HCT116 (cell line): Measurements from ENCODE around the gene SHISA7. TPM values are rescaled to one million over a fixed set of nuclear protein-coding genes. Genes with fewer than 3 reads are reported as not detected.

Source experiments
- CTCF ChIP-seq, 3 experiments: fragments of 200-600 bp in 1 of 3; sonication (generic) in 1 of 3; IDR thresholded peaks in 2 of 3; conservative IDR thresholded peaks in 1 of 3; 2 replicates each; pipeline ENCODE4 v1.5.1; 2012 to 2017; ENCODE audit warnings: low read depth in 2 of 3, low read length in 2 of 3, antibody characterized with exemption in 1 of 3, borderline replicate concordance in 1 of 3, control low read depth in 1 of 3, mild to moderate bottlenecking in 1 of 3, mixed read lengths in 1 of 3, mixed run types in 1 of 3, moderate library complexity in 1 of 3; ENCODE audit not compliant: insufficient read depth in 1 of 3
- EGR1 ChIP-seq: IDR thresholded peaks from 2 replicates; pipeline ENCODE4 v1.6.1; 2012; ENCODE audit warnings: low read depth
- ELF1 ChIP-seq: IDR thresholded peaks from 2 replicates; pipeline ENCODE4 v1.6.1; 2012; ENCODE audit warnings: low read depth, borderline replicate concordance
- EZH2 ChIP-seq: fragments of 200-600 bp; sonication (generic); IDR thresholded peaks from 2 replicates; pipeline ENCODE4 v1.6.1; 2017; ENCODE audit warnings: antibody characterized with exemption, mixed run types
- FOSL1 ChIP-seq: IDR thresholded peaks from 2 replicates; pipeline ENCODE4 v1.6.1; 2012; ENCODE audit warnings: low read depth
- POLR2AphosphoS5 ChIP-seq: IDR thresholded peaks from 2 replicates; pipeline ENCODE4 v1.6.1; 2011; ENCODE audit warnings: mild to moderate bottlenecking, low read depth, low read length, moderate library complexity
- RAD21 ChIP-seq: IDR thresholded peaks from 2 replicates; pipeline ENCODE4 v1.6.1; 2012; ENCODE audit warnings: low read depth, mild to moderate bottlenecking
- SP1 ChIP-seq: IDR thresholded peaks from 2 replicates; pipeline ENCODE4 v1.6.1; 2012; ENCODE audit warnings: low read depth
- SRF ChIP-seq: IDR thresholded peaks from 2 replicates; pipeline ENCODE4 v1.6.1; 2012; ENCODE audit warnings: low read depth
- ZBTB33 ChIP-seq: IDR thresholded peaks from 2 replicates; pipeline ENCODE4 v1.6.1; 2011; ENCODE audit warnings: mild to moderate bottlenecking, low read length, moderate library complexity; ENCODE audit not compliant: insufficient replicate concordance; ENCODE audit errors: extremely low read depth
- total RNA-seq: library from RNA; stranded (reverse); gene quantifications from one replicate; pipeline ENCODE4 v1.2.1, GENCODE V29; 2021; ENCODE audit not compliant: unreplicated experiment
- TF ChIP-seq, protein P1 (sequence below): IDR thresholded peaks from 2 replicates; pipeline ENCODE4 v1.6.1; 2012

SHISA7 gene
- total RNA-seq, 1 experiment from 2014 or later: not detected

DNA sequence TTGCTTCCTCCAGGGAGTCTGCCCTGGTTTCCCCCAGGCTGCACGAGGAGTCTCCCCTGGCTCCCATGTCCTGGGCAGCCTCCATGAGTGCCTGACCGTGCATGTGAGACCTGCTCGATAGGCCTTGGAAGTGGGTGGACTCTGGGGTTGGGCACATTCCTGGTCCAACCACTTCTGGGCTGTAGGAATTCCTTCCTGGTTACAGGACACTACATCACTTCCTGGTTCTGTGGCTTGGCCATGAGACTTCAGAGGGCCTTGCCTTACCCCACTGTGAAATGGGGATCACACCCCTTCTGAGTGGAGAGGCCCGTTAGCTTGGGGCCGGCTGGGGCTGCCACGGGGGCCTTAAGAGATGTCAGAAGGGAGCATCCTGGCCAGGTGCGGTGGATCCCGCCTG is 29.4 kb upstream of the SHISA7 start (continued):
- TF ChIP-seq ZBTB33 (no peak), FOSL1 (no peak), POLR2AphosphoS5 (peak; percentile 80), EZH2 (no peak), SRF (no peak), RAD21 (no peak), EGR1 (peak; percentile 45; the same call in 1 of the 2 replicates), ELF1 (no peak; the same call in 1 of the 2 replicates), CTCF (IDR thresholded peaks at IDR 0.05 in 2 of 3, conservative IDR thresholded peaks at IDR 0.05 in 1 of 3; ENCODE audit: borderline replicate concordance in 1 of 3, insufficient read depth in 1 of 3, low read depth in 2 of 3, low read length in 2 of 3) (no peak), SP1 (peak; percentile 76)
- TF ChIP-seq, protein P1, sequence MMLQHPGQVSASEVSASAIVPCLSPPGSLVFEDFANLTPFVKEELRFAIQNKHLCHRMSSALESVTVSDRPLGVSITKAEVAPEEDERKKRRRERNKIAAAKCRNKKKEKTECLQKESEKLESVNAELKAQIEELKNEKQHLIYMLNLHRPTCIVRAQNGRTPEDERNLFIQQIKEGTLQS: no peak
